ENCODE data around the gene C1orf21.

- TF ChIP-seq, protein P1, sequence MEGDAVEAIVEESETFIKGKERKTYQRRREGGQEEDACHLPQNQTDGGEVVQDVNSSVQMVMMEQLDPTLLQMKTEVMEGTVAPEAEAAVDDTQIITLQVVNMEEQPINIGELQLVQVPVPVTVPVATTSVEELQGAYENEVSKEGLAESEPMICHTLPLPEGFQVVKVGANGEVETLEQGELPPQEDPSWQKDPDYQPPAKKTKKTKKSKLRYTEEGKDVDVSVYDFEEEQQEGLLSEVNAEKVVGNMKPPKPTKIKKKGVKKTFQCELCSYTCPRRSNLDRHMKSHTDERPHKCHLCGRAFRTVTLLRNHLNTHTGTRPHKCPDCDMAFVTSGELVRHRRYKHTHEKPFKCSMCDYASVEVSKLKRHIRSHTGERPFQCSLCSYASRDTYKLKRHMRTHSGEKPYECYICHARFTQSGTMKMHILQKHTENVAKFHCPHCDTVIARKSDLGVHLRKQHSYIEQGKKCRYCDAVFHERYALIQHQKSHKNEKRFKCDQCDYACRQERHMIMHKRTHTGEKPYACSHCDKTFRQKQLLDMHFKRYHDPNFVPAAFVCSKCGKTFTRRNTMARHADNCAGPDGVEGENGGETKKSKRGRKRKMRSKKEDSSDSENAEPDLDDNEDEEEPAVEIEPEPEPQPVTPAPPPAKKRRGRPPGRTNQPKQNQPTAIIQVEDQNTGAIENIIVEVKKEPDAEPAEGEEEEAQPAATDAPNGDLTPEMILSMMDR (IDR thresholded peaks at IDR 0.05) = no peak
- TF ChIP-seq, protein P2, sequence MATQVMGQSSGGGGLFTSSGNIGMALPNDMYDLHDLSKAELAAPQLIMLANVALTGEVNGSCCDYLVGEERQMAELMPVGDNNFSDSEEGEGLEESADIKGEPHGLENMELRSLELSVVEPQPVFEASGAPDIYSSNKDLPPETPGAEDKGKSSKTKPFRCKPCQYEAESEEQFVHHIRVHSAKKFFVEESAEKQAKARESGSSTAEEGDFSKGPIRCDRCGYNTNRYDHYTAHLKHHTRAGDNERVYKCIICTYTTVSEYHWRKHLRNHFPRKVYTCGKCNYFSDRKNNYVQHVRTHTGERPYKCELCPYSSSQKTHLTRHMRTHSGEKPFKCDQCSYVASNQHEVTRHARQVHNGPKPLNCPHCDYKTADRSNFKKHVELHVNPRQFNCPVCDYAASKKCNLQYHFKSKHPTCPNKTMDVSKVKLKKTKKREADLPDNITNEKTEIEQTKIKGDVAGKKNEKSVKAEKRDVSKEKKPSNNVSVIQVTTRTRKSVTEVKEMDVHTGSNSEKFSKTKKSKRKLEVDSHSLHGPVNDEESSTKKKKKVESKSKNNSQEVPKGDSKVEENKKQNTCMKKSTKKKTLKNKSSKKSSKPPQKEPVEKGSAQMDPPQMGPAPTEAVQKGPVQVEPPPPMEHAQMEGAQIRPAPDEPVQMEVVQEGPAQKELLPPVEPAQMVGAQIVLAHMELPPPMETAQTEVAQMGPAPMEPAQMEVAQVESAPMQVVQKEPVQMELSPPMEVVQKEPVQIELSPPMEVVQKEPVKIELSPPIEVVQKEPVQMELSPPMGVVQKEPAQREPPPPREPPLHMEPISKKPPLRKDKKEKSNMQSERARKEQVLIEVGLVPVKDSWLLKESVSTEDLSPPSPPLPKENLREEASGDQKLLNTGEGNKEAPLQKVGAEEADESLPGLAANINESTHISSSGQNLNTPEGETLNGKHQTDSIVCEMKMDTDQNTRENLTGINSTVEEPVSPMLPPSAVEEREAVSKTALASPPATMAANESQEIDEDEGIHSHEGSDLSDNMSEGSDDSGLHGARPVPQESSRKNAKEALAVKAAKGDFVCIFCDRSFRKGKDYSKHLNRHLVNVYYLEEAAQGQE (IDR thresholded peaks at IDR 0.05; ENCODE audit: insufficient read depth in 1 of 2, low read depth in 2 of 2, low read length in 1 of 2) = no peak
- TF ChIP-seq POLR2AphosphoS5 (IDR thresholded peaks at IDR 0.05; ENCODE audit: low read depth, low read length) (no peak), SIN3A (IDR thresholded peaks at IDR 0.05; ENCODE audit: borderline replicate concordance, insufficient read depth, low read depth, low read length) (no peak)
Observed at GRCh38 chr1:184383772-184384323, 3.0 kb upstream of the C1orf21 start.

All from Panc1 (cell line).